Loucy (cell line): ENCODE results near the gene PRKAB1.

Source experiments
- CTCF ChIP-seq: fragments of 200-600 bp; sonication (generic); conservative IDR thresholded peaks from 2 replicates; pipeline ENCODE4 v1.5.1; 2014; ENCODE audit warnings: mild to moderate bottlenecking, antibody characterized with exemption, low read length
- EZH2phosphoT487 ChIP-seq: fragments of 200-600 bp; IDR thresholded peaks from 2 replicates; pipeline ENCODE4 v1.6.1; 2018; ENCODE audit warnings: antibody characterized with exemption, mild to moderate bottlenecking, moderate library complexity, borderline replicate concordance

GRCh38 chr12:119645535-119646059 is 22.3 kb upstream of the PRKAB1 start:
- TF ChIP-seq EZH2phosphoT487: no peak
- TF ChIP-seq CTCF: no peak
